ELR (cell line): ENCODE data around the gene STAT5B.

ENCODE experiments used
- DNase-seq: peaks from one replicate; pipeline ENCODE4 v3.0.0-alpha.2; 2015; ENCODE audit warnings: low read depth

The STAT5B gene

DNA sequence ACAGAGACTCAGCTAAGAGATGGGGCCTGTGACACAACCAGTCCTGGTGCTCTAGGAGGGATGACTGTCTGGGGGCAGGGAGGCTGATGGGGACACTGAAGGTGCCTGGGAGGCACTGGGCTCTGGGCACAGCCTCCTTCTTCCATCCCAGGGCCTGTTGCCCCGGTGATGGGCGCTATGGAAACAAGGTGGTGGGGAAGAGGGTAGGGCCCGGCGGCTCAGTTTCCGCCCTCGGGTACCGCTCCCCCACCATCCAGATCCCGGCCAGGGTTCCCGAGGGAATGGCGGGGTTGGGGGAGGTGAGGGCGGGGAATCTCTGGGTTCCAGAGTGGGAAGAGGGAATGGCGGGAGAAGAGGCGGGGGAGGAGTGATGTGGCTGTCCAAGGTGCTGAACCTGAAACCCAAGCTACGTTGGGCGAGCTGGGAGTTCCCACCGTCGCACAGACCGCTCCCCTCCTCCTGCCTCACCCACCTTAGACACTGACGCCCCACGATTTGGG, 96.2 kb downstream of the STAT5B start:
- DNase-seq, result peak; percentile 39

- DNase-seq, result no peak
Observed at GRCh38 chr17:42179335-42179734, 96.9 kb downstream of the STAT5B start.

DNA sequence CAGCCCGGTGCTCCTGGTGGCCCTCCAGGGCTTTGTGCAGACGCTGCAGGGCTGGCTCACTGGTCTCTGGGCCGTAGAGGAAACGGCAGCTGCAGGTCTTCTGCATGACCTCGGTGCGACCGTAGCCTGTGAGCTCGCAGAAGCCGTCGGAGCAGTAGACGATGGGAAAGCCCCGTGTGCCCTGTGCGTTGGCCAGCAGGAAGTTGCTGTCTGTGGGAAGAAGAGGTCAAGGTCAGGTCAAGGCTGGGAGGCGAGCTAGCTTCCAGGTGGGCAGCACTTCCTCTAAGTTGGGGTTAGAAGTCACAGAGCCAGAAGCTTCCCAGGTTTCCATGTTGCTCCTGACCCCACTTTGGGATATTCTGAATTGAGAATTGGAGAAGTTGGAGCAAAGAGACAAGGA, 97.4 kb downstream of the STAT5B start:
- DNase-seq, result no peak

DNA sequence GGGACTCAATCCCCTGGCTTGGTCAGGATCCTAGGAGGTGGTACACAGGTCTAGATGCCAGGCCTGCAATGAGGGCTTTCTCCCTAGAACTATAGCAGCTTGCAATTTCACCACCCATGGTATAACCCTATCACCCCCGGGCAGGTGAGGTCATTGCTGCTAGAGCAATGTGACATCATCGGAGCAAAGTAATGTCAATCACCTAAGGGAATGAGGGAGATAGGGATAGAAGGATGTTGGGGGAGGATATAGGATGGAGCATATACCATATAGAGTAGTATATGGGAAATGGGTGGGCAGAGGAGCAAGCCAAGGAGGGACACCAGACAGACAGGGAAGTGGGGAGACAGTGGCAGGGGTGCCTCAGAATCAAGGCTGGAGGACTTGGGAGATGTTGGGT, 98.5 kb downstream of the STAT5B start:
- DNase-seq, result no peak

GRCh38 chr17:42174126-42174783, 101.9 kb downstream of the STAT5B start:
- no peak for DNase-seq

GRCh38 chr17:42171831-42172230, 104.4 kb downstream of the STAT5B start:
- no peak for DNase-seq

GRCh38 chr17:42169351-42169750, 106.8 kb downstream of the STAT5B start:
- DNase-seq, result no peak

- DNase-seq, result no peak
Observed at GRCh38 chr17:42167807-42168206, 108.4 kb downstream of the STAT5B start.

GRCh38 chr17:42166196-42166763, 109.9 kb downstream of the STAT5B start:
- DNase-seq, result no peak

- no peak for DNase-seq
Observed at GRCh38 chr17:42165751-42166150, 110.4 kb downstream of the STAT5B start.

- no peak for DNase-seq
Observed at GRCh38 chr17:42163696-42164407, 112.3 kb downstream of the STAT5B start.

- peak; percentile 25 for DNase-seq
Observed at GRCh38 chr17:42163113-42163512, 113.1 kb downstream of the STAT5B start.

DNA sequence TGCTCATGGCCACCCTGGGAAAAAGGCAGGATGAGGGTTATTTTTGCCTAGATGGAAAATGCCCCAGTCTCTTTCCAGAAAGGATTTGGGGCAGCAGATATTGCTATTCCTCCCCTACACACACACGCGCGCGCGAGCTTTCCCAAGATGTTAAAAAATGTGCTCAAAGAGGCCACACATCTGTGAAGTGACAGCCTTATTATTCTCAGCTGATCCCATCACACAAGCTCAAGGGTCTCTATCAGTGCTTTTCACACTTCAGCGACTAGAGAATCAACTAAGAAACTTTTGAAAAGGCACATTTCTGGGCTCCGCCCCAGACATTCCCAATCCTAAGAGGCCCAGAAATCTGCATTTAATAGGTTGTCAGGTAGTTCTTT, 115.7 kb downstream of the STAT5B start:
- DNase-seq, result no peak

DNA sequence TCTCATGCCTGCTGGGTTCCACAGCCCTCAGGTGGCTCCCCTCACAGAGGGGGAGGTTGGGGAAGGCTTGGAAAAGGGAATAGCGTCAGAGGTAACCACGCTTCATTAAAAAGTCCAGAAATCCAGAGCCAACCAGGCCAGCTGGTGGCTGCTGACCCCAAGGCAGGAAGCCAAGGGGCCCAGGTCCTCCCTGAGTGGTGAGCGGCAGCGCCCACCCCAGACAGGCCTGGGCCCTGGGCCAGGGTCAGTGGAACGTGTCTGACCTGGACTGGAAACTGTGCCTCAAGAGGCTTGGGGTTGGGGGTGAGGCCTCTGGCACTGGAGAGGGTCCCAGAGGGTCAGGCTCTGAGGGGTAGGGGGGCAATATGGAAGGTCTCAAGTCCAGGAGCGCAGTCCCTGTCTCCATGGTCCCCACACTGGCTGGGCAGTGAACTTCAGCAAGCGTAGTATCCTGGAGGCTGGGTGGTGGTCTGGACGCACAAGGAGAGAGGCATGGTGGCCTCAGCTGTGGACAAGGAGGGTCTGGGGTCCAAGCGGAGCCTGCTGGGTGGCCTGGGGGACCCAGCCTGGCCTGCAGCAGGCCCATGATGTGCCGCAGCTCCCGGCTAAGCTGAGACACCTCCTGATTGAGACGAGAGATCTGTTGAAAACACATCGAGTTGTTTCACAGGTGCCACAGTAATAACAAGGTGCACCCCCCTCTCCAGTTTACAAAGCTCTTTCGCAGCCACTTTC, 116.2 kb downstream of the STAT5B start:
- no peak for DNase-seq

DNA sequence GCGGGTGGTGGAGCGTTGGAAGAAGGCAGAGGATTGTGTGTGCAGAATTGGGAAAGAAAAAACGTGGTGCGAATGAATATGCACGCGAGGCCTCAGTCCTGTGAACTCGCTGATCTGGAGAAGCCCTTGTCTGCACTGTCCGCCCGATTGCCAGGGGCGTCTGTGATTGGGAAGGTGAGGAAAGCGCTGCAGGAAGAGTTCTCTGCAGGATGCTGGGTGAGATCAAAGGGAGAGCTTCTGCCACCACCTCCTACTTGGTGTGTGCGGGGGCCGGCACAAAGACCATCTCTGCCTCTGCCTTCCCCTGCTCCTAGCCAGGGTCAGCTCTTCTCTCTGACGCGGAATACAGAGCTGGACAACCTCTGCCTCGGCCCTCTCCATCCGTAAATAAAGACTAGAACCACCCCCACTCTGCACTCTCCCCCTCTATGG, 120.6 kb downstream of the STAT5B start:
- no peak for DNase-seq

- peak; percentile 56 for DNase-seq
Observed at GRCh38 chr17:42153919-42154742, 122.1 kb downstream of the STAT5B start.
